GM21423 (cell line): ENCODE data around the gene TTBK2.

Experiments used
- ATAC-seq: cut with Tn5 transposase; IDR thresholded peaks from one replicate; pipeline ENCODE4 v1.9.1; 2021; ENCODE audit warnings: mild to moderate bottlenecking, moderate library complexity; ENCODE audit not compliant: unreplicated experiment

Gene TTBK2

GRCh38 chr15:42729409-42729808 lies 191.2 kb downstream of the TTBK2 start:
- no peak for ATAC-seq

- no peak for ATAC-seq
Observed at GRCh38 chr15:42728972-42729371, 191.6 kb downstream of the TTBK2 start.

GRCh38 chr15:42728560-42728959 lies 192.0 kb downstream of the TTBK2 start:
- no peak for ATAC-seq

- ATAC-seq, result no peak
Observed at GRCh38 chr15:42727750-42728381, 192.7 kb downstream of the TTBK2 start.

GRCh38 chr15:42726114-42726513 lies 194.5 kb downstream of the TTBK2 start:
- no peak for ATAC-seq

GRCh38 chr15:42725331-42725903 lies 195.2 kb downstream of the TTBK2 start:
- no peak for ATAC-seq

GRCh38 chr15:42724276-42724675 lies 196.3 kb downstream of the TTBK2 start:
- no peak for ATAC-seq

GRCh38 chr15:42723068-42723467 lies 197.5 kb downstream of the TTBK2 start:
- no peak for ATAC-seq

GRCh38 chr15:42721916-42722315 lies 198.7 kb downstream of the TTBK2 start:
- no peak for ATAC-seq

GRCh38 chr15:42721016-42721415 lies 199.6 kb downstream of the TTBK2 start:
- ATAC-seq, result no peak

GRCh38 chr15:42720071-42720470 lies 200.5 kb downstream of the TTBK2 start:
- no peak for ATAC-seq

GRCh38 chr15:42719043-42719442 lies 201.5 kb downstream of the TTBK2 start:
- ATAC-seq, result no peak

- no peak for ATAC-seq
Observed at GRCh38 chr15:42716626-42717025, 204.0 kb downstream of the TTBK2 start.

- no peak for ATAC-seq
Observed at GRCh38 chr15:42716125-42716524, 204.5 kb downstream of the TTBK2 start.

GRCh38 chr15:42712584-42712983 lies 208.0 kb downstream of the TTBK2 start:
- no peak for ATAC-seq

- ATAC-seq, result no peak
Observed at GRCh38 chr15:42711746-42712145, 208.8 kb downstream of the TTBK2 start.

GRCh38 chr15:42710662-42711061 lies 209.9 kb downstream of the TTBK2 start:
- ATAC-seq, result no peak

- no peak for ATAC-seq
Observed at GRCh38 chr15:42707873-42708544, 212.6 kb downstream of the TTBK2 start.

- no peak for ATAC-seq
Observed at GRCh38 chr15:42707068-42707467, 213.5 kb downstream of the TTBK2 start.

GRCh38 chr15:42705336-42705735 lies 215.2 kb downstream of the TTBK2 start:
- no peak for ATAC-seq

GRCh38 chr15:42704492-42704926 lies 216.1 kb downstream of the TTBK2 start:
- ATAC-seq, result no peak

GRCh38 chr15:42696626-42697025 lies 224.0 kb downstream of the TTBK2 start:
- no peak for ATAC-seq
